Measurements from ENCODE around the gene OXCT2. TPM values are rescaled to one million over a fixed set of nuclear protein-coding genes. Genes with fewer than 3 reads are reported as not detected.

The OXCT2 gene
- total RNA-seq, 1 donor from 2014 or later = 0.88 TPM

DNA sequence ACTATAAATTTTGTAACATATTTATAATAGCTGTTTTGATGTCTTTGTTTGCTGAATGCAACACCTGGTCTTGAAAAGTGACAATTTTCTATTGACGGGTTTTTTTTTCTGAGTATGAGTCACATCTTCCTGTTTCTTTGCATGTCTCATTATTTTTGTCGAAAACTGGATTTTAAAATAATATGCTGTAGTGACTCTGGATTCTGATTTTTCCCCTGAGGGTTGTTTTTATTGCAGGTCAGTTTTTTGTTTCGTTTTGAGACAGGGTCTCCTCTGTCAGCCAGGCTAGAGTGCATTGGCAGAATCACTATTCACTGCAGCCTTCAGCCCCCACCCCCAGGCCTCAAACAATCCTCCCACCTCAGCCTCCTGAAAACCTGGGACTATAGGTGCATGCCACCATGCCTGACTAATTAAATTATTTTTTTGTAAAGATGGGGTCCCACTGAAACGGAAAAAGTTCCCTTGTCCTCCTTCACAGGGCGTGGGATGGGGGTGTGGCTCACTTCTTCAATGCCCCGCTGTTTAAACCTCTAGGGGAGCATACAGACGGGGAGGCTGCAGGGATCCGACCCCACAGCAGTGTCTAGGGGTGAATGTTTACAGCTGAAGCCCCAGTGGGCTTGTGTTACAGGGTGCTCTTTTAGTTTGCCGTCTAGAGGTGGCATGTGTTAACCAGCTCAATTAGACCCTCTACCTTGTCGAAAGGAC lies 43.8 kb downstream of the OXCT2 start:
- TF ChIP-seq, protein P1, sequence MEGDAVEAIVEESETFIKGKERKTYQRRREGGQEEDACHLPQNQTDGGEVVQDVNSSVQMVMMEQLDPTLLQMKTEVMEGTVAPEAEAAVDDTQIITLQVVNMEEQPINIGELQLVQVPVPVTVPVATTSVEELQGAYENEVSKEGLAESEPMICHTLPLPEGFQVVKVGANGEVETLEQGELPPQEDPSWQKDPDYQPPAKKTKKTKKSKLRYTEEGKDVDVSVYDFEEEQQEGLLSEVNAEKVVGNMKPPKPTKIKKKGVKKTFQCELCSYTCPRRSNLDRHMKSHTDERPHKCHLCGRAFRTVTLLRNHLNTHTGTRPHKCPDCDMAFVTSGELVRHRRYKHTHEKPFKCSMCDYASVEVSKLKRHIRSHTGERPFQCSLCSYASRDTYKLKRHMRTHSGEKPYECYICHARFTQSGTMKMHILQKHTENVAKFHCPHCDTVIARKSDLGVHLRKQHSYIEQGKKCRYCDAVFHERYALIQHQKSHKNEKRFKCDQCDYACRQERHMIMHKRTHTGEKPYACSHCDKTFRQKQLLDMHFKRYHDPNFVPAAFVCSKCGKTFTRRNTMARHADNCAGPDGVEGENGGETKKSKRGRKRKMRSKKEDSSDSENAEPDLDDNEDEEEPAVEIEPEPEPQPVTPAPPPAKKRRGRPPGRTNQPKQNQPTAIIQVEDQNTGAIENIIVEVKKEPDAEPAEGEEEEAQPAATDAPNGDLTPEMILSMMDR (IDR thresholded peaks at IDR 0.05; ENCODE audit: borderline replicate concordance) = no peak
- no peak overlapping the region for H3K4me3 ChIP-seq
- no peak overlapping the region for H3K27ac ChIP-seq (replicated peaks)
- peaks cover 82% of the 10 kb centered on the region for H3K27me3 ChIP-seq (ENCODE audit: low read depth)
- intact Hi-C loops (cut with micrococcal nuclease) = no loop called here
- H3K9me3 ChIP-seq (replicated peaks) = no peaks in the 10 kb centered on the region
- no peaks in the 10 kb centered on the region for H3K36me3 ChIP-seq
- no peak for DNase-seq
- no peaks in the 10 kb centered on the region for H3K4me1 ChIP-seq

DNA sequence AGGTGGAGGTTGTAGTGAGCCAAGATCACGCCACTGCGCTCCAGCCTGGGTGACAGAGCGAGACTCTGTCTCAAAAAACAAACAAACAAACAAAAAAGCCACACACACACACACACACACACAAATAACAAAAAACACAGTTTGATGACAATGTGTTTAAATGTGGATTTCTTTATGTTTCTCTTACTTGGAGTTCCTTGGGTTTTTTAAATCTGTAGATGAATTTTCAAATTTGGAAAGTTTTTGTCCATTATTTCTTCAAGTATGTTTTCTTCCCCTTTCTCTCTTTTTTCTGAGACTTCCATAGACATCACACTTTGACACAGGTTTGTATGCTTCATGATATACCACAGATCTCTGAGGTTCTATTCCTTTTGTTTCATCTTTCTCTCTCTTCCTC lies 44.5 kb downstream of the OXCT2 start:
- H3K9me3 ChIP-seq (replicated peaks) = no peaks in the 10 kb centered on the region
- TF ChIP-seq, protein P1 (IDR thresholded peaks at IDR 0.05; ENCODE audit: borderline replicate concordance) = no peak
- H3K27me3 ChIP-seq (ENCODE audit: low read depth) = peaks cover 75% of the 10 kb centered on the region
- intact Hi-C loops (cut with micrococcal nuclease) = no loop called here
- H3K27ac ChIP-seq (replicated peaks) = no peak overlapping the region
- no peaks in the 10 kb centered on the region for H3K4me1 ChIP-seq
- H3K36me3 ChIP-seq = no peaks in the 10 kb centered on the region
- no peak overlapping the region for H3K4me3 ChIP-seq
- no peak for DNase-seq

DNA sequence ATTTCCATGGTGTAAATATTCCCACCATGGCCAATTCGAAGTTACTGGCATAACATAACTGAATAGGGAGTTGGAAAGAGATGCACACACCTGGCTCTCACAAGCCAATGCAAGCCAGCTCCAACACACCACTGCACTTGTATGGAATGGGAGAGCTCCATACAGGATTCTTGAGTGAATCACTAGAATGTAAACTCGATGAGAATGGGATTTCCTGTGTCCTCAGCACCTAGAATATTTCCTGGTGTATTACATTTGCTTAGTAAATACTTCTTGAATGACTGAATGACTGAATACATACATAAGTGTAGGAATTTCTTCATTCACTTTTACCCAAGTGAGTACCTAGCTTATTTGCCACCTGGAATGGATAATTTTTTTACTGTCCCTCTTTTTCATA lies 48.7 kb downstream of the OXCT2 start:
- intact Hi-C loops (cut with micrococcal nuclease) = loop anchor here (5.0 kb wide), 1 partner anchor 115 kb away; no protein-coding TSS in a partner anchor

DNA sequence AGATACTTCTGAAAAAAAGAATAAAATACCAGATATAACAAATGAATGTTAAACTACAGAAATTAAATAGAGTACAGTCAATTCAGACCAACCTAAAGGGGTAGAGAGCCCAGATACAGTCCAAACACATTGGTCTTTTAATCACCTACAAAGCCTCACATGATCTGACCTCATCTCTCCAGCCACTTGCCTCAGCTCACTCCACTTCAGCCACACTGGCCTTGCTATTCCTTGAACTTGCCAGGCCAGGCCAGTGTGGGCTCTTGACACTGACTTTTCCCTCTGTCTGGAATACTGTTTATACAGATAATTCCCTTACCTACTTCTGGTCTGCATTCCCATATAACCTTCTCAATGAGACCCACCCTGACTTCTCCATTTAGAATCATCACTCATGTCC lies 49.5 kb downstream of the OXCT2 start:
- Histone ChIP-seq H3K9me3 (replicated peaks) (no peaks in the 10 kb centered on the region), H3K27me3 (ENCODE audit: low read depth) (peaks cover 45% of the 10 kb centered on the region), H3K36me3 (no peaks in the 10 kb centered on the region), H3K4me1 (peaks cover 4% of the 10 kb centered on the region), H3K27ac (replicated peaks) (no peak overlapping the region), H3K4me3 (no peak overlapping the region)
- TF ChIP-seq, protein P1 (IDR thresholded peaks at IDR 0.05; ENCODE audit: borderline replicate concordance) = no peak
- intact Hi-C loops (cut with micrococcal nuclease) = loop anchor here (5.0 kb wide), 1 partner anchor 114 kb away; no protein-coding TSS in a partner anchor
- no peak for DNase-seq

More for the DNA sequence above, 48.7 kb downstream of the OXCT2 start:
- Histone ChIP-seq H3K4me1 (peaks cover 4% of the 10 kb centered on the region), H3K36me3 (no peaks in the 10 kb centered on the region), H3K4me3 (no peak overlapping the region), H3K9me3 (replicated peaks) (no peaks in the 10 kb centered on the region), H3K27me3 (ENCODE audit: low read depth) (peaks cover 45% of the 10 kb centered on the region), H3K27ac (replicated peaks) (no peak overlapping the region)
- no peak for DNase-seq
- TF ChIP-seq, protein P1 (IDR thresholded peaks at IDR 0.05; ENCODE audit: borderline replicate concordance) = no peak

DNA sequence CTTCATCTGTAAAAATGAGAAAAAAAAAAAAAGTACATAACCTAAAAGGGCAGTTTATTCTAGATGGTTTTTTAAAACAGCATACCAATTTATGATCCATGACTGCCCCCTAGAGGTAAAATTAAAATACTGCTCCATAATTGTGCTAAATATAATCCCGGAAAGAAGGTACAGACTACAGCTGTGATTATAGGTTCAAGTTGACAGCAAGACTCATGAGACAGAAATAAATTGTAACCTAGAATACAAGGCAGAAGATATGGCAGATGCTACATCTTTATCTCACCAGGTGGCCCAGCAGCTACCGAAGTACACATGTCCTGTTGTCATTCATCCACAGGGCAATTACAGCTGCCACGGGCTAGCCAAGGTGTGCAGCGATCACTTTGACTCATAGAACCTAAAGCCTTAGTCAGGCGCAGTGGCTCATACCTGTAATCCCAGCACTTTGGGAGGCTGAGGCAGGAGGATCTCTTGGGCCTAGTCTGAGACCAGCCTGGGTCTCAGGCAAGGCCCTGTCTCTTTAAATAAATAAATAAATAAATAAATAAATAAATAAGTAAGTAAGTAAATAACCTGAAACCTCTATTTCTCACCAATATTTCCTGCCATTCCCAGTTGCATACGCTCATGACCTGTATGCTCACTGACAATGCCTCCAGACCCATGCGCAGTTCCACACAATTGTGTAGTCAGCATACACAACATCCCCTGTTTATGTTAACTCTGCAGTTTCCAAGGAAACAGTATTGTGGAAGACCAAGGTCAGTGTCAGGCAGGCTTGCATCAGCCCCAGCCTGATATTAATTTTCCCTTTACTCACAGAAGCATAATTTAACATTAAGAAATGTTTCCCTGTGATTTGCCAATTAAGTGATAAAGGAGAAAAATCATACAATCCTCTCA lies 50.8 kb downstream of the OXCT2 start:
- peaks cover 4% of the 10 kb centered on the region for H3K4me1 ChIP-seq
- DNase-seq = no peak
- TF ChIP-seq, protein P1 (IDR thresholded peaks at IDR 0.05; ENCODE audit: borderline replicate concordance) = peak; percentile 80
- no peaks in the 10 kb centered on the region for H3K36me3 ChIP-seq
- no peaks in the 10 kb centered on the region for H3K9me3 ChIP-seq (replicated peaks)
- H3K27me3 ChIP-seq (ENCODE audit: low read depth) = peaks cover 45% of the 10 kb centered on the region
- no peak overlapping the region for H3K27ac ChIP-seq (replicated peaks)
- no peak overlapping the region for H3K4me3 ChIP-seq
- intact Hi-C loops (cut with micrococcal nuclease) = loop anchor here (5.0 kb wide), 1 partner anchor 113 kb away; no protein-coding TSS in a partner anchor

Other genes starting within 250 kb of the OXCT2 start
- 210 TPM for gene PABPC4, start 194.6 kb downstream of the OXCT2 start, total RNA-seq
- gene HEYL, start 131.7 kb downstream of the OXCT2 start, total RNA-seq = 21.2 TPM
- gene NT5C1A, start 99.2 kb downstream of the OXCT2 start, total RNA-seq = 26.8 TPM
- gene HPCAL4, start 79.9 kb downstream of the OXCT2 start, total RNA-seq = 0.88 TPM
- gene PPIE, start 32.5 kb downstream of the OXCT2 start, total RNA-seq = 29.4 TPM
- gene BMP8B, start 17.5 kb upstream of the OXCT2 start, total RNA-seq = 0.33 TPM
- gene TRIT1, start 112.2 kb upstream of the OXCT2 start, total RNA-seq = 12.5 TPM
- gene MYCL, start 130.6 kb upstream of the OXCT2 start, total RNA-seq = 0.44 TPM
- 0.22 TPM for gene MFSD2A, start 183.8 kb upstream of the OXCT2 start, total RNA-seq